SH-SY5Y (cell line): ENCODE results near the gene POF1B.

Experiments used
- GATA2 ChIP-seq: IDR thresholded peaks from 2 replicates; pipeline ENCODE4 v1.6.1; 2011; ENCODE audit warnings: mild to moderate bottlenecking, low read depth, low read length
- GATA3 ChIP-seq: IDR thresholded peaks from 2 replicates; pipeline ENCODE4 v1.6.1; 2011; ENCODE audit warnings: low read depth, mild to moderate bottlenecking, low read length, moderate library complexity

DNA sequence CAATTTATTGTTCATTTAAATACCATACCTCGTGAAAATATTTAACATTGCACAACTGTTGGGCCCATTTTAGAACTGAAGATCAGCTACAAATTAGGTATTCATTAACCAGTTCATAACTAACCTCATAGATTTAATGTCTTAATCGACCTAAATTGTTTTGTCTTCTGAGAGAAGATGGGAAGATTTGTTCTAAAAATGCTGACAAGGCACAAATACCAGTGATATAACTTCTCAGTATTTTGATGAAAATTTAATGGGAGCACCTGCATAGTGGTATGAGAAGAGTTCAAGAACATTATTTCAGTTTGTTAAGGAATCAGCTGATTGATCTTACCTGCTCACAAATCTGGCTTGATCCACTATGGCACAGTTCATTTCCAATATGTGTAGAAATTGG, 33.9 kb downstream of the POF1B start:
- TF ChIP-seq GATA2, result no peak
- no peak for TF ChIP-seq GATA3
